MCF 10A (cell line): ENCODE results near the gene SRGN. TPM values are rescaled to one million over a fixed set of nuclear protein-coding genes. Genes with fewer than 3 reads are reported as not detected.

Source experiments
- BruUV-seq: library from RNA; stranded (reverse); fragments of 400-500 nt; replicated peaks from 2 replicates; lab custom pipeline; 2021; lab: Mats Ljungman, UMichigan
- CTCF ChIA-PET: fragments of 300-600 bp; sonication (Branson Sonifier 250); formaldehyde crosslinking; extraction: SDS; loops from one replicate; lab custom pipeline; 2021; ENCODE audit warnings: antibody characterized with exemption, inconsistent platforms; lab: Yijun Ruan, JAX
- POLR2A ChIA-PET: fragments of 300-600, 350-650 bp; sonication (Branson Sonifier 250); formaldehyde crosslinking; extraction: SDS; loops from one replicate; lab custom pipeline; 2020; ENCODE audit warnings: antibody characterized with exemption, inconsistent platforms; lab: Yijun Ruan, JAX
- DNase-seq: peaks from one replicate; pipeline ENCODE4 v3.0.0-alpha.2; 2018; ENCODE audit not compliant: unreplicated experiment
- H3K27ac Mint-ChIP-seq: one replicate; pipeline ENCODE4 v1.8.0; 2022; ENCODE audit warnings: mild to moderate bottlenecking, low read depth, mixed read lengths; ENCODE audit not compliant: unreplicated experiment
- H3K27me3 Mint-ChIP-seq: one replicate; pipeline ENCODE4 v1.8.0; 2022; ENCODE audit warnings: mixed read lengths; ENCODE audit not compliant: insufficient read depth, unreplicated experiment
- H3K36me3 Mint-ChIP-seq: one replicate; pipeline ENCODE4 v1.8.0; 2022; ENCODE audit warnings: mild to moderate bottlenecking, moderate library complexity, mixed read lengths; ENCODE audit not compliant: insufficient read depth, unreplicated experiment
- H3K4me1 Mint-ChIP-seq: one replicate; pipeline ENCODE4 v1.8.0; 2022; ENCODE audit warnings: mixed read lengths; ENCODE audit not compliant: insufficient read depth, unreplicated experiment
- H3K4me3 Mint-ChIP-seq: one replicate; pipeline ENCODE4 v1.8.0; 2022; ENCODE audit warnings: mild to moderate bottlenecking, moderate library complexity, mixed read lengths; ENCODE audit not compliant: unreplicated experiment
- H3K9me3 Mint-ChIP-seq: one replicate; pipeline ENCODE4 v1.8.0; 2022; ENCODE audit warnings: mixed read lengths; ENCODE audit not compliant: unreplicated experiment
- intact Hi-C: fragments of 100-400 bp; cut with micrococcal nuclease; formaldehyde crosslinking; loops from 2 replicates; pipeline ENCODE4 v1.14.1; 2022
- total RNA-seq: library from RNA; stranded (reverse); gene quantifications from 2 replicates; pipeline ENCODE4 v1.2.3, GENCODE V29; 2022
- TF ChIP-seq, protein P1 (sequence below): fragments of 200-600 bp; IDR thresholded peaks from one replicate; pipeline ENCODE4 v1.8.0; 2022; ENCODE audit warnings: antibody characterized with exemption, mild to moderate bottlenecking; ENCODE audit not compliant: unreplicated experiment

The SRGN gene
- total RNA-seq, 1 experiment from 2014 or later, result 2.7 TPM

DNA sequence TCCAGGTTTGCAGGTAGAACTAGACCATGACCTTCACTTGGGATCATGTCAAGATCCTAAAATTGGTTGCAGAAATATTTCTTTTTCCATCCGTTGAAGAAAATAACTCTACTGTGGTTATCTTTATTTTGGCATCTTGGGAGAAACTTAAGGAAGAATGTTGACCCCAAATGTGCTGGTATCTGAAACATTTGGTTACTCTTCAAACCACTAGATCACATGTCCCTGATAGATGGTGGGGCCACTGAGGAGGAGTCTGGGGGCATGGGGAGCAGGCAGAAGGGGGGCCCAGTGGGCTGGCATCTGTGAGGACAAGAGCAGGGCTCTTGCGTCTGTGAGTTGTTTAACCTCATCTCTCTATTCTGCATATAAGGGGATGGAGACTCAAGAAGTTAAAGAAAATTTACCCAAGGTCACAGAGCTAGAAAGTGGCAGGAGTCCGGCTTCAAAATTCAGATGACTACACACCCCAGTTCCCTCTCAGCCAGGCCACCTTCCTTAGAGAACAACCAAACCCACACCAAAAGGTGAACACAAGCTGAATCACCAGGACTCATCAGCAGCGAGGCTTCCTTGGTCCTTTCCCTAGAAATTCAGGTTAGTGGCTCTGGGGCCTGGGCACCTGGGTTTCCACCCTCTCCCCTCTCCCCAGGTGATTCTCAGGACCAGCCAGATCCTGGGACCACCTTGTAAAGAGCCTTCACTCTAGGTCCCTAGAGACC lies 40.6 kb upstream of the SRGN start:
- intact Hi-C loops, result no loop called here
- BruUV-seq, result no TSS peak
- H3K4me1 Mint-ChIP-seq, result peaks cover 10% of the 10 kb centered on the region
- TF ChIP-seq, protein P1, sequence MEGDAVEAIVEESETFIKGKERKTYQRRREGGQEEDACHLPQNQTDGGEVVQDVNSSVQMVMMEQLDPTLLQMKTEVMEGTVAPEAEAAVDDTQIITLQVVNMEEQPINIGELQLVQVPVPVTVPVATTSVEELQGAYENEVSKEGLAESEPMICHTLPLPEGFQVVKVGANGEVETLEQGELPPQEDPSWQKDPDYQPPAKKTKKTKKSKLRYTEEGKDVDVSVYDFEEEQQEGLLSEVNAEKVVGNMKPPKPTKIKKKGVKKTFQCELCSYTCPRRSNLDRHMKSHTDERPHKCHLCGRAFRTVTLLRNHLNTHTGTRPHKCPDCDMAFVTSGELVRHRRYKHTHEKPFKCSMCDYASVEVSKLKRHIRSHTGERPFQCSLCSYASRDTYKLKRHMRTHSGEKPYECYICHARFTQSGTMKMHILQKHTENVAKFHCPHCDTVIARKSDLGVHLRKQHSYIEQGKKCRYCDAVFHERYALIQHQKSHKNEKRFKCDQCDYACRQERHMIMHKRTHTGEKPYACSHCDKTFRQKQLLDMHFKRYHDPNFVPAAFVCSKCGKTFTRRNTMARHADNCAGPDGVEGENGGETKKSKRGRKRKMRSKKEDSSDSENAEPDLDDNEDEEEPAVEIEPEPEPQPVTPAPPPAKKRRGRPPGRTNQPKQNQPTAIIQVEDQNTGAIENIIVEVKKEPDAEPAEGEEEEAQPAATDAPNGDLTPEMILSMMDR, result no peak
- CTCF ChIA-PET, result no interaction called here
- no peaks in the 10 kb centered on the region for H3K36me3 Mint-ChIP-seq
- H3K9me3 Mint-ChIP-seq, result no peaks in the 10 kb centered on the region
- no peak overlapping the region for H3K27ac Mint-ChIP-seq
- H3K4me3 Mint-ChIP-seq, result no peak overlapping the region
- POLR2A ChIA-PET, result interaction anchor here (2.4 kb wide), 1 partner anchor 15 kb away, joined by 11 read pairs; no protein-coding TSS in a partner anchor
- no peaks in the 10 kb centered on the region for H3K27me3 Mint-ChIP-seq
- DNase-seq, result no peak

DNA sequence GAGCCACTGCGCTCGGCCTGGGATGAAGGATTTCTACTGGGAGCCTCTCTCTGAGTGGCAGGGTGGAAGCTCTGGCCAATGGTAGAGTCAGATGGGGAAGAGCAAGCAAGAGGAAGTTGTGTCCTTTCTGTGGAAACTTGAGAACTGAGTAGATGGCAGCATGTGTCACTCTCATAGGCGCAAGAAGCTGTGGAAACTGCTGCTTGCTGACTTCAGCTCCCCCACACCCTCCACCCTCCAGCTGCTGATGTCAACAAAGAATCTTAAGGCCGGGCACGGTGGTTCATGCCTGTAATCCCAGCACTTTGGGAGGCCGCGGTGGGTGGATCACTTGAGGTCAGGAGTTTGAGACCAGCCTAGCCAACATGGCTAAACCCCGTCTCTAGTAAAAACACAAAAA lies 39.8 kb upstream of the SRGN start:
- Mint-ChIP-seq H3K27me3 (no peaks in the 10 kb centered on the region), H3K4me3 (no peak overlapping the region), H3K9me3 (no peaks in the 10 kb centered on the region), H3K4me1 (peaks cover 10% of the 10 kb centered on the region), H3K36me3 (no peaks in the 10 kb centered on the region), H3K27ac (no peak overlapping the region)
- TF ChIP-seq, protein P1, result no peak
- DNase-seq, result no peak
- CTCF ChIA-PET, result no interaction called here
- intact Hi-C loops, result no loop called here
- POLR2A ChIA-PET, result no interaction called here
- no TSS peak for BruUV-seq

DNA sequence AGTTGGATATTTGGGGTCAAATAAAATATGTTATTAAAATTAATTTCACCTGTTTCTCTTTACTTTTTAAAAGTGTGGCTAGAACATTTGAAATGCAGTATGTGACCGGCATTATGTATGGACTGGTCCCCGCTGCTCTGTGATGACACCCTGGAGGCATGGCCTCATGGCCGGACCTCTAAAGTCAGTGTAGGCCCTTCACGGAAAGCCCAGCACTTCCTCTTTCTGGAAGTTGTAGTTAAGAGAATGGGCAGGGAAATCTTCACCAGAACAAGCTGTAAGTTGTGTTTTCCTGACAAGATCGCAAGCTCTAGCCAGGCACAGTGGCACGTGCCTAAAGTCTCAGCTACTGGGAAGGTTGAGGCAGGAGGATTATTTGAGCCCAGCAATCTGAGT lies 38.3 kb upstream of the SRGN start:
- intact Hi-C loops, result no loop called here
- BruUV-seq, result no TSS peak
- Mint-ChIP-seq H3K36me3 (no peaks in the 10 kb centered on the region), H3K27ac (no peak overlapping the region), H3K4me3 (no peak overlapping the region), H3K9me3 (no peaks in the 10 kb centered on the region), H3K4me1 (peaks cover 10% of the 10 kb centered on the region), H3K27me3 (no peaks in the 10 kb centered on the region)
- CTCF ChIA-PET, result interaction anchor here (0.6 kb wide), 2 partner anchors 67 to 229 kb away, joined by 3 to 4 read pairs; partner anchors contain the start of gene HK1
- POLR2A ChIA-PET, result no interaction called here
- TF ChIP-seq, protein P1, result no peak
- no peak for DNase-seq

DNA sequence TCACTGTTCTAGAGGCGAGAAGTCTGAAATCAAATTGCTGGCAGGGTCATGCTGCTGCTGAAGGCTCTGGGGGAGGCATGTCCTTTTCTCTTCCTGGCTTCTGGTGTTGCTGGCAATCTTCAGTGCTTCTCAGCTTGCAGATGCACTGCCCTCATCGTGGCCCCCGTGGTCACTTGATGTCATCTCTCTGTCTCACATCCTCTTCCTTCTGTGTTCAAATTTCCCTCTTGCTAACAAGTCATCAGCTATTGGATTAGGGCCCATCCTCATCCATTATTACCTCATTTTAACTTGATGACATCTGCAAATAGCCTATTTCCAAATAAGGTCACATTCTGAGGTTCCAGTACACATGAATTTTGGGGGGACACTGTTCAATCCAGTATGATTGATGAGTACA lies 36.6 kb upstream of the SRGN start:
- intact Hi-C loops, result no loop called here
- no peak overlapping the region for H3K4me3 Mint-ChIP-seq
- H3K27ac Mint-ChIP-seq, result no peak overlapping the region
- DNase-seq, result no peak
- BruUV-seq, result no TSS peak
- no peaks in the 10 kb centered on the region for H3K27me3 Mint-ChIP-seq
- H3K36me3 Mint-ChIP-seq, result no peaks in the 10 kb centered on the region
- CTCF ChIA-PET, result no interaction called here
- H3K9me3 Mint-ChIP-seq, result no peaks in the 10 kb centered on the region
- no peaks in the 10 kb centered on the region for H3K4me1 Mint-ChIP-seq
- TF ChIP-seq, protein P1, result no peak
- POLR2A ChIA-PET, result no interaction called here
